Esophagus muscularis mucosa (tissue), 3 donors: ENCODE data around the gene ADCY7.

Source experiments
- POLR2AphosphoS5 ChIP-seq, 2 donors: sonication (generic); formaldehyde crosslinking; IDR thresholded peaks; one replicate each; pipeline ENCODE4 v1.6.1; 2017; ENCODE audit warnings: antibody characterized with exemption in 2 of 2
- TF ChIP-seq, protein P1 (sequence below), 3 experiments: fragments of 200-600 bp in 2 of 3; fragments of 450-650 bp in 1 of 3; sonication (generic) in 2 of 3; IDR thresholded peaks; one replicate each; pipeline ENCODE4 v1.5.1; 2017 to 2019; ENCODE audit warnings: antibody characterized with exemption in 3 of 3, mild to moderate bottlenecking in 2 of 3, moderate library complexity in 1 of 3

DNA sequence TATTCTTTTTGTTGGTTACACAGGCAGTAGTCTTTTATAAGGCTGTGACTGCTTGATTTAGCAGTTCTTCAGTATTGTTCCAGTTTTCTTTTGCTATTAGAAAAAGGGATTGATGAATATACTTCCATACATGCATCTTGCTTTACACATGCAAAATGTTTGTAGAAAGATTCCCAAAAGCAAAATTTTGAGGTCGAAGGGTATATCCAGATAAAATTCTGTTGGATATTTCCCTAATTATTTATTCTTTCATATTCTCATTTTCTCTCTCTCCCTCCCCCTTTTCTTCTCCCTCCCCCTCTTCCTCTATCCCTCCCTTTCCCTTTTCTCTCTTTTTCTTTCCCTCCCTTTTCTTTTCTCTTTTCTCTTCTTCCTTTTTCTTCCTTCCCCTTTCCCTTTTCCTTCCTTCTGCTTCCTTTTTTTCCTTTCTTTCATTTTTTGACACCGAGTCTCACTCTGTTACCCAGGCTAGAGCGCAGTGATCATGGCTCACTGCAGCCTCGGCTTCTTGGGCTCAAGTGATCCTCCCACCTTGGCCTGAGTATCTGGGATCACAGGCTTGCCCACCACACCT lies 46.9 kb upstream of the ADCY7 start:
- TF ChIP-seq, protein P1, sequence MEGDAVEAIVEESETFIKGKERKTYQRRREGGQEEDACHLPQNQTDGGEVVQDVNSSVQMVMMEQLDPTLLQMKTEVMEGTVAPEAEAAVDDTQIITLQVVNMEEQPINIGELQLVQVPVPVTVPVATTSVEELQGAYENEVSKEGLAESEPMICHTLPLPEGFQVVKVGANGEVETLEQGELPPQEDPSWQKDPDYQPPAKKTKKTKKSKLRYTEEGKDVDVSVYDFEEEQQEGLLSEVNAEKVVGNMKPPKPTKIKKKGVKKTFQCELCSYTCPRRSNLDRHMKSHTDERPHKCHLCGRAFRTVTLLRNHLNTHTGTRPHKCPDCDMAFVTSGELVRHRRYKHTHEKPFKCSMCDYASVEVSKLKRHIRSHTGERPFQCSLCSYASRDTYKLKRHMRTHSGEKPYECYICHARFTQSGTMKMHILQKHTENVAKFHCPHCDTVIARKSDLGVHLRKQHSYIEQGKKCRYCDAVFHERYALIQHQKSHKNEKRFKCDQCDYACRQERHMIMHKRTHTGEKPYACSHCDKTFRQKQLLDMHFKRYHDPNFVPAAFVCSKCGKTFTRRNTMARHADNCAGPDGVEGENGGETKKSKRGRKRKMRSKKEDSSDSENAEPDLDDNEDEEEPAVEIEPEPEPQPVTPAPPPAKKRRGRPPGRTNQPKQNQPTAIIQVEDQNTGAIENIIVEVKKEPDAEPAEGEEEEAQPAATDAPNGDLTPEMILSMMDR (IDR thresholded peaks at IDR 0.05) = no peak
- TF ChIP-seq POLR2AphosphoS5 (IDR thresholded peaks at IDR 0.05) = no peak
